Inflammatory macrophage treated with lipopolysaccharide for 4 hours (primary cell): ENCODE results near the gene CREBL2.
"Not testable (repeated sequence)": the region's sequence is repeated elsewhere in the genome, so short reads cannot be mapped to it uniquely, and the experiment has no call there.

Experiments used
- DNase-seq: peaks from one replicate; pipeline ENCODE4 v3.0.0-alpha.2; 2020

Gene CREBL2

DNA sequence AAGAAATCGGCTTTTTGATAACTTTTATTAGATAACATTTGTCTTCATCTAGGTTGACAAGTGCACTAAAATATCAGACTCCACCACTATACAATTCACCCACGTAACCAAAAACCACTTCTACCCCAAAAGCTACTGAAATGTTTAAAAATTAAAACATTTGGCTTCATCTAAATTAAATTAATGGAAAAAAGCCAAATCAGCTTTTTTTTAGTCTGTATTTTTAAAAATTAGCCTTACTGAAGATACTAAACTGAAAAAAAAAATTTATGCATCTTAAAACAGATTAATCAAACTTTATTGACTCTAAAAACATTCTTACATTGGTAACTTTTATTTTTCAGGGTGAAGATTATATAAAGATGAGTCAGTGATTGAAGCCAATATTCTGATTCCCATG lies 30.0 kb downstream of the CREBL2 start:
- DNase-seq: no peak

DNA sequence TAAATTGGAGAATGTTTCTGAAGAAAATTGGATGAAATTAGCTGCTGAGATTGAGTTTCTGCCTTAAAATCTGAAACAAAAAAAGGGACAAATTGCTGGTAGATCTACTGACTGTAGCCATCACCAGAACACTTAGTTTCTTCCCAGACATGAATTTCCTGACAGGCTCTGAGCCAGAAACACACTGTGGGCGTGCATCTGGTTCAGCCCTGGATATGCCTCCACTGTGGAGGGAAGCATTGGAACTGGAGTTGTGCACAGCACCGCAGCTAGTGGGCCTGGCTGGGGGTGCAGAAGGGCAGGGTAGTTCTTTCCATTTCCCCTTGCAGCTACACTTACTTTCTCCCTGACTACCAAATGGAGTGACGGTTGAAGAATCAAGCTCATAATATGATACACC lies 31.2 kb downstream of the CREBL2 start:
- no peak for DNase-seq

DNA sequence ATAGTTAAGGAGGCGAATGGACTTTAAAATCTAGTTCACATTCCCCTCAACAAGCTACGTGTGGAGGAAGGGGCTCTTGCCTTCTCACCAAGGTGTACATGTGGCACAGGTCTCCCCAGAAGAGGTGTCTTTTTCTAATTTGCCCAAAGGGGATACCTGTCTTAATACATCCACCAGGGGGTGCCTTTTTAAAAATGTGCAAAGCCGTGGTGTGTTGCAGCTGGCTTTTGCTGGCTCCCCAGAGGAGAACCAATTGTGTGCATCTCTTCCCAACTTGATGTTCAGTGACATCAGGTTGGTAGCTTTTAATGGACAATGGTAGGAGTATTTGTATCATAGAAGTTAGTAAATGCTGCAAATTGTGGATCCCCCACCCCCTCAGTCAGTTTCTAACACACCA lies 33.8 kb downstream of the CREBL2 start:
- no peak for DNase-seq

DNA sequence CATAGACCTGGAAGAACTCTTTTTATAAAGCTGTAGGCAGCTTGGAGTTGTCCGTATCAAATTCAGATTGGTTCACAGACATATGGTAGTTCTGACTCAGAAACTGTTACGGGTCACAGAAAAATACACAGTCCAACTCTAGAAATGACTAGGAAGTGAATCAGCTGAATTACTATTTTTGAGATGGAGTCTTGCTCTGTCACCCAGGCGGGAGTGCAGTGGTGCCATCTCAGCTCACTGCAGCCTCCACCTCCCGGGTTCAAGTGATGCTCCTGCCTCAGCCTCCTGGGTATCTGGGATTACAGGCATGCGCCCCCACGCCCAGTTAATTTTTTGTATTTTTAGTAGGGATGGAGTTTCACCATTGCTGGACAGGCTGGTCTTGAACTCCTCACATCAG lies 34.3 kb downstream of the CREBL2 start:
- DNase-seq: not testable (repeated sequence)

DNA sequence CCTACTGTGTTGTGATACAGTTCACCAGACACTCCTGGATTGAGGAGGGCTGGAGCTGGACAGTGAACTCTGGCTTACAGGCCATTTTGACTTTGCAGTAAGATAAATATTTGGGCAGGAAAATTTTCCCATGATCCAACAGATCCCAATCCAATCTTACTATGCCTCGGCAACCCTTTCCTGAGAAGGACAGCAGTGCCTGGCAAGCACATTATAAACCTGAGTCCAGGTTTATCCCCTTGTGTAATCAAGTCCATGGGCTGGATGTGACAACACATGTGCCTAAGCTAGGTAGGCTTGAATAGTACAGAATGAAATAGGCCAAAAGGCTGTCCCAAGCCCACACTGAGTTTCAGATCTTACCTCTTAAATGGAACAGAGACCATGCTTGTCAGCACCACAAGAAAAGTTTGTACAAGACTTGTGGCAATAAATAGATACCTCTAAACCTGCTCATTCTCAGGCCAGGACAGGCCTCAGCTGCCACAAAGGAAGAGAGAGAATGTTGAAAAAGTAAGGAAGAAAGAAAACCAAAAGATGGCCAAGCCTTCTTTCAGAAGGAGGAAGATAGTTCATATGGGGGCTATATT lies 34.9 kb downstream of the CREBL2 start:
- DNase-seq: no peak

DNA sequence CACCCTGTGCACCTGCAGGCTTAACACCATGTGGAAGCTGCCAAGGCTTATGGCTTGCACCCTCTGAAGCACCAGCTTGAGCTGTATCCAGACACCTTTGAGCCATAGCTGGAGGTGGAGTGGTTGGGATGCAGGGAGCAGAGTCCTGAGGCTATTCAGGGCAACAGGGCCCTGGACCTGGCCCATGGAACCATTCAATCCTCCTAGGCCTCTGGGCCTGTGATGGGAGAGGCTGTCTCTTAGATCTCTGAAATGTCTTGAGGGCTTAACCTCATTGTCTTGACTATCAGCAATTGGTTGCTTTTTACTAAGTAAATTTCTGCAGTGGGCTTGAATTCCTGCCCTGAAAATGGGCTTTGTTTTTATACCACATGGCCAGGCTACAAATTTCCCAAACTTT lies 36.6 kb downstream of the CREBL2 start:
- DNase-seq: no peak

DNA sequence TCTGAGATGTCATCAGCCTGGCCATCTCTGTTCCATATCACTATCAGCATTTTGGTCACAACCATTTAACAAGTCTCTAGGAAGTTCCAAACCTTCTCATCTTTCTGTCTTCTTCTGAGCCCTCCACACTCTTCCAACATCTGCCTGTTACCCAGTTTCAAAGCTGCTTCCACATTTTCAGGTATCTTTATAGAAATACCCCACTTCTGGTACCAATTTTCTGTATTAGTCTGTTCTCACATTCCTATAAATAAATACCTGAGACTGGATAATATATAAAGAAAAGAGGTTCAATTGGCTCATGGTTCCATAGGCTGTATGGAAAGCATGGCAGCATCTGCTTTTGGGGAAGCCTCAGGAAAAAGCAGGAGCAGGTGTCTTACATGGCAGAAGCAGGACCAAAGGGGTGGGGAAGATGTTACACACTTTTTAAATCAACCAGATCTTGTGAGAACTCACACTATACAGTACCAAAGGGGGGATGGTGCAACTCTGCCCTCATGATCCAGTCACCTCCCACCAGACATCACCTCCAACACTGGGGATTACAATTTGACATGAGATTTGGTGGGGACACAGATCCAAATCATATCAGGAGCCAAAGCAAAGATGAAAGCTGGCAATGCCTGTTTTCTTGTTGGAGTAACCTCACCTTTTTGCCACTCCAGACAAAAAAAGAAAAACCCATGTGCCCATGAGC lies 37.4 kb downstream of the CREBL2 start:
- no peak for DNase-seq

DNA sequence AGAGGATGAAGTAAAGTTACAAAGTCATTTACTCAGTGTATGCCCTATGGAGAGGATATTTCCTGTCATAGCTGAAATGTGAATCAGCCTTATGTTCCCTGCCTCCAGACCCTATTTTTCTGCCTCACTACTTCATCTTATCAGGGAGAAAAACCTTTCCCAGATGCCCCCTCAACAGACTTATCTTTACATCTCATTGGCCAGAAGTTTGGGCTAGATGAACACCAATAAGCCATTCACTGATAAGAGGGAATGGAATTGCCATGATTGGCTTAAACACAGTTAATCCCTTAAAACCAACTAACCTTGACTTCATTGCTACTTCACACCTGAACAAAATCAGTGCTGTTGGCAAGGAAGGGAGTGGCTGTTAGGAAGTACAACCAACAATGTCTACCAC lies 40.1 kb downstream of the CREBL2 start:
- no peak for DNase-seq

DNA sequence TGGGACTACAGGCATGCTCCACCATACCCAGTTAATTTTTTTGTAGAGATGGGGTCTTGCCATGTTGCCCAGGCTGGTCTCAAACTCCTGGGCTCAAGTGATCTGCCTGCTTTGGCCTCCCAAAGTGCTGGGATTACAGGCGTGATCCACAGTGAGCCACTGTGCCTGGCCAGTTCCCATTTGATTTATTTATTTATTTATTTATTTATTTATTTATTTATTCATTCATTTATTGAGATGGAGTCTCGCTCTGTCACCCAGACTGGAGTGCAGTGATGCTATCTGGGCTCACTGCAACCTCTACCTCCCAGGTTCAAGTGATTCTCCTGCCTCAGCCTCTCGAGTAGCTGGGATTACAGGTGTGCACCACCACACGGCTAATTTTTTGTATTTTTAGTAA lies 41.0 kb downstream of the CREBL2 start:
- DNase-seq: not testable (repeated sequence)

DNA sequence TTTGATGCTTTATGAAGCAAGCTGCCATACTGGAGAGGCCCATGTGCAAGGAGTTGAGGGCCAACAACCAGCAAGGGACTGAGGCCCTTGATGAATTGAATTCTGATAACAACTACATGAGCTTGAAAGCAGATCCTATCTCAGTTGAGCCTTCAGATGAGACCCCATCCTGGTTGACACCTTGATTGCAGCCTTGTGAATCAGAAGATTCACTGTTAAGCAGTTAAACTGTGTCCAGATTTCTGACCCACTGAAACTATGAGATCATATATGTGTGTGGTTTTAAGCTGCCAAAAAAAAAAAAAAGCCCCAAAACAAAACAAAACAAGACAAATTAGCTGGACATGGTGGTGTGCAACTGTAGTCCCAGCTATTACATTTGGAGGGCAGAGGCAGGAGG lies 42.2 kb downstream of the CREBL2 start:
- no peak for DNase-seq

DNA sequence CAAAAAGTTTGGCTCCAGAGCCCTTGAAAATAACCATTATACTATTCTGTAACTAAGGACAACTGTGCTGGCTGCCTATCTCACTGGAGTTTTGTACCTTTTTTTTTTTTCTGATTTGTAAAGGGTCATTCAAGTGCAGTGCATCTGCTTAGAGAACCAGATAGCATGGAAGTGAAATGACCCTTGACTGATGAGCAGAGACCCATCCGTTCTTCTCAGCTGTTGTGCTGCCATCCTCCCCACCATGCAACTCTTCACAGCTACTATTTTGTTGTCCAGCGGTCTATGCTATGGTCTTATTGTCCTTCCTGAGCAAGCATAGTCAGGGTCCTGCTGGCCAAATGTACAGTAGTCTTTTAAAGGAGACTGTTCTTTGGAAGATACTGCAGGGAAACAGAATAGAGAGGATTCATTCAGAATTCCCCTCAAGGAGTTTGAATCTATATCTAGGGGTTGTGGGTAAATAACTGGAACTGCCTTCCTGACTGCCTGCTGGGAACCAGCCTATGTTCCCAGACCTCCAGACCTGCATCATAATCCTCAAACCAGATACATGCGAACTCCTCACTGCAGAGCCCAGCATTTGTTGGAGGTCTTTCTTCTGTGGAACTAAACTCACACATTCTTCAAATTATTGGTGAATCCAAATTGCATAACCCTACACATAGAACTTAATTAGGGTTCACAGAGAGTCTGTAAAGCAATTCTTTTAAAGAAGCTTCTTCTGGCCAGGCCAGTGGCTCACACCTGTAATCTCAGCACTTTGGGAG lies 43.2 kb downstream of the CREBL2 start:
- DNase-seq: no peak

DNA sequence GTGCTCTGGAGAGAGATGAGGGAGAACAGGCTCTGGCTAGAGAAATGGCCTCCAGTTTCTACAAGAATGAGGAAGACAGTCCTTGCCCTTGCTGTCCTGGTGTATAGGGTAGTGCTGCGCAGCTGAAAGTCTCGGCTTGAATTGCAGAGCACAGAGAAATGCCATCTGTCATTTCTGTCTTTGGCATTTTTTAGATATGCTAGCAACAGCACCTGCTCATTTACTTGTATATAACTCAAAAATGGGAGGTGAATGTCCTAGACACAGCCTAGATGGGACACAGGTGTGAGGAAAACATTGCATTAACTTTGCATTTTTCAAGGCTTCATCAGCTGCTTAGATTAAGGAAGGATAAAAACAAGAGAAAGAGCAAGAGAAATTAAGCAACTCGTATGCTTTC lies 48.5 kb downstream of the CREBL2 start:
- no peak for DNase-seq

DNA sequence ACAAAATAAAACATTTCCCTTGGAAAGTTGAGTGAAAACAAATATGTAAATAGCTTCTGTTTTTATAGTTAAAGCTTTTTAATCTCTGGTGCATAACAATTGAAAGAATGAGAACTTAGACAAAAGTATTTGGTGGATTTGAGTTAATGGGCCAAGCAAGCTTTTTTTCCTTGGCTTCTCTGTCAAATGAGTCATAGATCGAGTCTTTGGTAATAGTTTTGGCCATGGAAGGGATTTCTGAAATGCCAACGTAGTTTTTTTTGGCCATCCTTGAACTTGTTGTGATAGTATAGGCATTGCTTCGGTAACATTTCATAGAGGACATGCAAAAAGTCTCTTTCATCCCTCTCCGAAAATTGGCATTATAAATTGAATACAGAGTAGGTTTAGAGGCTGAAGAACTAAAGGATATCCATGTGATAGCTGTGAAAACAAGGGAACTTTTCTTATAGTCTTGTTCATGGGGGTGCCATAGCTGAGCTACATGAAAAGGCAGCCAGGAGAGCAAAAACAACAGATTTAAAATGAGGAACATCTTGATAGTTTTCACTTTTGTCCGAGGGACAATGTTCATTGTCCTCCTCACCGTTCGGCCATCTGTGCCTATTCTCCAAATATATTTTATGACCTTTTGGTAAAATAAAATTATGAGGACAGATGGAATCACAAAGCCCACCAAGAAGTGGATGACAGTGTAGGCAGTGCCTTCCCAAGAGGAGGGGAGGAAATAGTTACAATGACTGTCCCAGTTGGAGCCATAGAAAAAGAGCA lies 49.6 kb downstream of the CREBL2 start:
- no peak for DNase-seq

DNA sequence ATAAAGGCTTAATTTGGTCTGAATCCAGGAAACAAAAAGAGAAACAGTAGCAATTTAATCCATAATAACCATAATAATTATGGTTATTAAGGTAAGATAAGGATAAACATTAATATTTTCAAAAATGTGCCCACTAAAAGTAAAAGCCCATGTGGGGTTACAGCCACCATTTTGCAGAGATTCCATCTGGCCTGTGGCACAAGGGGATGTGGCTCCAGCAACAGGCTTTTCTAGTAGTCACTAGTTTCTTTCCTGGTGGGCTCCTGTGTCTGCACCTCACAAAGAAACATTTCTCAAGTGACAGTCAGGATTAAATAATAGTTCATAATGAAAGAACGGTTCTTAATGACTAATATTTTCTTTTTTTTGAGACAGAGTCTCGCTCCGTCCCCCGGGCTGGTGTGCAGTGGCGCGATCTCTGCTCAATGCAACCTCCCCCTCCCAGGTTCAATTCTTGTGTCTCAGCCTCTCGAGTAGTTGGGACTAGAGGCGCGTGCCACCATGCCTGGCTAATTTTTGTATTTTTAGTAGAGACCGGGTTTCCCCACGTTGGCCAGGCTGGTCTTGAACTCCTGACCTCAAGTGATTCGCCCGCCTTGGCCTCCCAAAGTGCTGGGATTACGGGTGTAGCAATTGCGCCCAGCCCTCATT lies 52.1 kb downstream of the CREBL2 start:
- no peak for DNase-seq

DNA sequence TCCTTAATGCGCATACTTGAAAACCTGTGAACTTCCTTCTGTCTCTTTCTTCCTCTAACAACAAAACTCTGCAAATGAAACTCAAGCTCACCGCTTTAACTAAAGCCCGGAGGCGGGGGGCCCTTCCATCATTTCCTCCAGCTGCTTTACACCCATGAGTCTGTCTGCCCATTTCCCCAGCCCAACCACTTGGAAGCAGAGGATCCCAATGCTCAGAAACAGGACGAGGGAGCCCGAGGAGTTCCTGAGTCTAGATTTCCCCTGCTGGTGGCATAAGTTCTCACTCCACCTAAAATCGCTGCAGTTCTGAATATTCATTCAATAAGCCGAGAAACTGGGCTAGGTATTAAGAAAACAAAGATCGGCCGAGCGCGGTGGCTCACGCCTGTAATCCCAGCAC lies 53.5 kb downstream of the CREBL2 start:
- no peak for DNase-seq

DNA sequence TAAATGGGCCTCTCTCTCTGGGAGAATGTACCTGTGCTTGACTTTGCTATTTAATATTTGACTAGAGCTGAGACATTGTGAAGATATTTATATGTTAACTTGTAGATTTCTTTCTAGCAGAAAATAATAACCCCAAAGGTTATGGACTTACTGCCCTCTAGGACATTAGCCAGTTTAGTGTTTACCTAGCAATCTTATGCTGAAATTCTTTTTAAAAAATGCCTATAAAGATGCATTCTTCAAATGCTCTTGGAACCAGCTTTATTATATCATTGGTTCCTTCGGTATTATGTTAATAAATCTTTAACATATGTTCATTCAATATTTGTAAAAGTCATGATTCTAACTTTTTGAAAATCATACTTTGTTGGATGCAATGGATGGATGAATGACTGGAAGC lies 56.3 kb downstream of the CREBL2 start:
- DNase-seq: no peak

DNA sequence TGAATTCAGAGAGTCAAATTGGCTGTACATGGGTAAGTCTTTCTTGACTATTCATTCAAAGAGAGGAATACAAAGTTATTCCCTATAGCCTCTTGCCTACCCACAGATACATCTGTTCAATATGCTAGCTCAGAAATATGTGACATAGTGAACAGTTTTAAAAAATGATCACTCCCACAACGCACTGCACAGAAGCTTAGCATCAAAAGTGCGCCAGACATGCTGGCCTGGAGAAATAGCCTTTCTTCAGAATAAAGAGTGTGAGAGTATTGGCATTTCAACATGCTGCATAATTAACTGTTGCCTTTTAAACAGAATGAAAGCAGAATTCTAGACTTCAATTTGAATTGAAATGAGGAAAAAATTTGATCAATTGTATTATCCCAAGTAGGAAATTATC lies 57.3 kb downstream of the CREBL2 start:
- DNase-seq: no peak

DNA sequence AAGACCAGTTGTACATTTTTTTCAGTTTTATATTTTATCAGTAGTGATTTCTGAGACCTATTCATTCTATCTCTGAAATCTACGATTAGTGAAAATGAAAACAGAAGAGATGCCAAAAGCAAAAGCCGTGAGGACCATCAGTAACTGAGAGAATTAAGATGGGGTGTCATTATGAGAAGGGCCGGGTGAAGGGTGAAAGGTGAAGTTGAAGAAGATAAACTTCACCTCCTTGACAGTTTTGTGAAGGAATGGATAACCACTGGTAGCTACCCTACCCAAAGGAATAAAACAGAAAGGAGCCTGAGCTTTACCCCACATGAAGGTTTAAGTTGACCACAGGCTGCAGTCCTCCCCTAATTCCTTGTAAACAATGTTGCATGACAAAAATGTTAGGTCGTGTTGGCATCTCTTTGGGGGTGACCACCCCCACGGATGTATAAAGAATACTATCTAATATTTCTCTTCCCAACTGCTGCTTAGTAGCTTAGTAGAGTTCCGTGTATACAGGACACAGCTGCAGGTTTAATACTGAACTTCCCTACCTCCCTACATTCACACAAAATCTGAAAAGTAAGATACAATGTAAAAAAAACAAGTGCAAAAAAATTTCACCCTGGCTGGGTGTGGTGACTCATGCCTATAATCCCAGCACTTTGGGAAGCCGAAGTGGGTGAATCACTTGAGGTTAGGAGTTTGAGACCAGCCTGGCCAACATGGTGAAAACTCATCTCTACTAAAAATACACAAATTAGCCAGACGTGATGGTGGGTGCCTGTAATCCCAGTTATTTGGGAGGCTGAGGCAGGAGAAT lies 60.4 kb downstream of the CREBL2 start:
- no peak for DNase-seq

DNA sequence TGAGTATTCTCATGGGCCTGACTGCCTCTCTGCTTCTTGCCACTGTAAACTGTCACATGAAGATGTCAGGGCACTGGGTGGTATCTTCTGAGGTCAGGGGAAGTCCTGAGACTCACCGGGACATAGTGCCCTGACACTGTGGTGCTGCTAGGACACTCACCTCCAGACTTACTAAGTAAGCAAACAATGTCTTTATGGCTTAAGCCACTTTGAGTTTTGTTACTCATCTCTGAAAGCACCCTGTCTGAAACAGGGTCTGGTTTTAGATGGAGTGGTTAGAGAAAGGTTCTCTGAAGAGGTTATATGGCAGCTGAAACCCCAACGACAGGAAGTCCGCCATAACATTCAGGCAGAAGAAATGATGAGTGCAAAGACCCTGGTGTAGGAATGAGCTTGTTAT lies 61.6 kb downstream of the CREBL2 start:
- DNase-seq: no peak

DNA sequence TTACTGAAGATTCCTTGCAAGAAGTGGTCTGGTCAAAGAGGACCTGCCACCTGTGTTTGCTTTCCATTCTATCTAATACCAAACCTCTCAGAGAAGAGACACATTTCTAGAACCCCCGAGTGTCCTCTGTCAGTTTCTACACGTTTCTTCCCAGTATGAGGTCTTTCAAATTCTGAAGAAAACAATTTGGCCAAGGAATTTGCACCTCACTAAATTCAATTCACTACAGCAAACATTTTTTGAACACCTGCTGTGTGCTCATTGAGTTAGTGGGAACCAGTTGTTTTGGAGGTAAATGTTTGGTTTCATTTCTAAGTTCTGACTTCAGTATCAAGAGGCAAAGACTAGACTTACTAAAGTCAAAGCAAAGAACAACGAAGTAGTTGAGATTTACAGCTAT lies 64.9 kb downstream of the CREBL2 start:
- no peak for DNase-seq

DNA sequence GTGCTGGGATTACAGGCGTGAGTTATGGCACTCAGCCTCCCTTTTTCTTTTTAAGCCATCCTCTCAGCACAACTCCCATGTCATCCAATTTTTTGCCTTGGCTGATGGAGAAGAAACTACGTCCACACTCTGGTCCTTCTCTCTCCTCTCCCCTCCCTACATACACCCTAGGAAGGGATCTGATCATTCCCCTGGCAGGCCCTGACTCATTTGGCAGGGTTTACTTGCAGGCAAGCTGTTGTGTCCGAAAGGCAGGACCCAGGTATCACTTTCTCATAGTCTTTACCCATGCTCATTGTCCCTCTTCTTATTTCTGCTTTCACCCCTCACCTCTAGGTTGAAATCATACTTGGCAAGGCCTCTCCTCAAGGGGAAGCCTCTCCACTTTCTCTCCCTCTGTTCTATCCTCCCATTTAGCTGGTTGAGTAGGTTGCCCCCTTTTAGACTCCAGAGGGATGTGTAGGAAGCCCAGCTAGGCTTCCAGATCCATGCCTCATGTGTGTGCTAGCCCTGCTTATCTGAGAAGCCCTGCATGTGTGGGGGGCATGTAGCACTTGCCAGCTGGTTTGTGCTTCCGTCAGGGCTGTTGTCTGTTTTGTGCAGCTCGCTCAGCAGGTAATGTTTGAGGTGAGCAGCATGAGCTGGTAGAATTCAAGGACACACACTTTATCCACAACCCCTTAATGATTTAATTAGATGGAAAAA lies 69.5 kb downstream of the CREBL2 start:
- DNase-seq: no peak

DNA sequence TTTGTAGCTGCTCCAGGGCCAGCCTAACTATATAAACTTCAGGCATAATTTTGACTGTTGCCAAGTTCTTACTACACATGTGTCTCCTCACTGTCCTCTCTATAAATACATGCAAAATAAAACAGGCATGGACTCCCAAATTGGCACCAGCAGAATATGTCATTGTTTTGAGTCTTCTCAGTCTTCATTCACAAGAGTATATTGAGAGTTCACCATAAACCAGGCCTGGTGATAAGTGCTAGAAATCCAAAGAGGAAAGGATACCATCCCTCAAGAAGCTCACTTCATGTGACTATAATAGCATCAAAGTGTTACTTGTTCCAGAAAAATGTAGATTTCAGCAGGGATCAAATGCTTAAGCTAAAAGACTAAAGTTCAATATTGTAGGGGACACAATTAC lies 70.6 kb downstream of the CREBL2 start:
- DNase-seq: no peak
